Gastroesophageal sphincter (tissue), 3 donors: Measurements from ENCODE around the gene SLC25A21.

Experiments
- EP300 ChIP-seq: sonication (generic); formaldehyde crosslinking; IDR thresholded peaks from one replicate; pipeline ENCODE4 v1.6.1; 2017; ENCODE audit warnings: antibody characterized with exemption, mild to moderate bottlenecking
- POLR2A ChIP-seq, 2 donors: fragments of 450-650 bp; IDR thresholded peaks; one replicate each; pipeline ENCODE4 v1.6.1; 2017; ENCODE audit warnings: antibody characterized with exemption in 2 of 2, mild to moderate bottlenecking in 2 of 2, moderate library complexity in 1 of 2
- POLR2AphosphoS5 ChIP-seq: sonication (generic); formaldehyde crosslinking; IDR thresholded peaks from one replicate; pipeline ENCODE4 v1.6.1; 2017; ENCODE audit warnings: antibody characterized with exemption
- TF ChIP-seq, protein P1 (sequence below), 4 experiments: fragments of 200-600 bp in 2 of 4; fragments of 450-650 bp in 2 of 4; sonication (generic) in 1 of 4; IDR thresholded peaks; one replicate each; pipeline ENCODE4 v1.5.1; 2017 to 2019; ENCODE audit warnings: antibody characterized with exemption in 4 of 4, mild to moderate bottlenecking in 2 of 4, moderate library complexity in 2 of 4

DNA sequence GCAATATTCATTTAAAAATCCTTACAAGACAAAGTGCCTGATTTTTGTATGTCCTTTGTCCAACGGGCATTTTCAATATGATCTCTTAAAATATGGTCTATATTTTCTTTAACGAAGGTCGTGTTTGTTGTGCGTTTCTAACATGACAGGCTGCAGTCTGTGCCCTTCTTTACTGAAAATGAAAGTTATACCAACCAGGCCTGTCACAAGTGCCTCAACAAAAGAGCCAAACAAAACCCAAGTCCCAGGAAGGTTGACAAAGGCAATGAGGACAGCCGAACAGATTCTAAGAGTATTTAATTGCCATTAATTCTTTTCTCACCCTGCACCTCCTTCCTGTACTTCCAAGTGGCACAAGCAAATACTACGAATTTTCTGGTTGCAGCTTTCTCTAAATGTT lies 496.8 kb downstream of the SLC25A21 start:
- TF ChIP-seq, protein P1, sequence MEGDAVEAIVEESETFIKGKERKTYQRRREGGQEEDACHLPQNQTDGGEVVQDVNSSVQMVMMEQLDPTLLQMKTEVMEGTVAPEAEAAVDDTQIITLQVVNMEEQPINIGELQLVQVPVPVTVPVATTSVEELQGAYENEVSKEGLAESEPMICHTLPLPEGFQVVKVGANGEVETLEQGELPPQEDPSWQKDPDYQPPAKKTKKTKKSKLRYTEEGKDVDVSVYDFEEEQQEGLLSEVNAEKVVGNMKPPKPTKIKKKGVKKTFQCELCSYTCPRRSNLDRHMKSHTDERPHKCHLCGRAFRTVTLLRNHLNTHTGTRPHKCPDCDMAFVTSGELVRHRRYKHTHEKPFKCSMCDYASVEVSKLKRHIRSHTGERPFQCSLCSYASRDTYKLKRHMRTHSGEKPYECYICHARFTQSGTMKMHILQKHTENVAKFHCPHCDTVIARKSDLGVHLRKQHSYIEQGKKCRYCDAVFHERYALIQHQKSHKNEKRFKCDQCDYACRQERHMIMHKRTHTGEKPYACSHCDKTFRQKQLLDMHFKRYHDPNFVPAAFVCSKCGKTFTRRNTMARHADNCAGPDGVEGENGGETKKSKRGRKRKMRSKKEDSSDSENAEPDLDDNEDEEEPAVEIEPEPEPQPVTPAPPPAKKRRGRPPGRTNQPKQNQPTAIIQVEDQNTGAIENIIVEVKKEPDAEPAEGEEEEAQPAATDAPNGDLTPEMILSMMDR (IDR thresholded peaks at IDR 0.05), result no peak
- TF ChIP-seq POLR2AphosphoS5 (no peak), EP300 (no peak), POLR2A (IDR thresholded peaks at IDR 0.05) (no peak)
